Psoas muscle (tissue), 8 donors: ENCODE measurements around the gene POLR3C. TPM values are rescaled to one million over a fixed set of nuclear protein-coding genes. Genes with fewer than 3 reads are reported as not detected.
A peak's percentile ranks its signal among the peaks of the same experiment; 100 is the strongest.

Source experiments
- ATAC-seq, 4 donors: fragments of 200-7000 bp; cut with Tn5 transposase; one replicate each; pipeline ENCODE4 v1.9.1; 2020; ENCODE audit warnings: moderate library complexity in 3 of 4, mild to moderate bottlenecking in 2 of 4
- DNase-seq, 2 donors: peaks; one replicate each; pipeline ENCODE4 v3.0.0-alpha.2; 2020
- H3K27ac ChIP-seq: fragments of 200-600 bp; one replicate; pipeline ENCODE4 v1.8.0; 2022
- H3K27me3 ChIP-seq, 3 donors: fragments of 200-600 bp in 1 of 3; one replicate each; pipeline versions ENCODE4 v1.6.1 to v1.8.0; 2013 to 2022; ENCODE audit warnings: low read length in 2 of 3, mild to moderate bottlenecking in 2 of 3, moderate library complexity in 1 of 3; ENCODE audit not compliant: insufficient read depth in 3 of 3
- H3K36me3 ChIP-seq, 2 donors: fragments of 200-600 bp in 1 of 2; one replicate each; pipeline versions ENCODE4 v1.6.1 to v1.8.0; 2013 to 2022; ENCODE audit warnings: low read depth in 1 of 2, mild to moderate bottlenecking in 1 of 2, moderate library complexity in 1 of 2; ENCODE audit not compliant: insufficient read depth in 1 of 2
- H3K4me1 ChIP-seq: fragments of 200-600 bp; one replicate; pipeline ENCODE4 v1.8.0; 2022
- H3K4me3 ChIP-seq: fragments of 200-600 bp; one replicate; pipeline ENCODE4 v1.8.0; 2022; ENCODE audit warnings: mild to moderate bottlenecking
- H3K9me3 ChIP-seq: fragments of 200-600 bp; one replicate; pipeline ENCODE4 v1.8.0; 2022
- WGBS, 3 donors: extraction: QIAGEN DNeasy Blood & Tissue Kit; methylation state at CpG; one replicate each; pipeline versions ENCODE4 v1.1.6 to v1.1.7; 2013; 5-methylcytosine and 5-hydroxymethylcytosine counted together
- intact Hi-C, 2 donors: fragments of 100-400 bp; cut with DNase I; formaldehyde crosslinking; loops; one replicate each; pipeline versions ENCODE4 v1.11.0 to v1.14.2; 2022
- polyA plus RNA-seq, 3 donors: library from polyadenylated mRNA; stranded (reverse); fragments of 200-250 nt; gene quantifications; one replicate each; pipeline ENCODE4 v1.2.3, GENCODE V29; 2013
- total RNA-seq, 4 donors: library from RNA; stranded (reverse); fragmentation: NEBNext Ultra II Directional in 2 of 4; extraction: Animal tissue kit (Norgen Biotek cat#: 25700) in 2 of 4; gene quantifications; one replicate each; pipeline versions ENCODE4 v1.2.1 to v1.2.4, GENCODE V29; 2021 to 2023
- TF ChIP-seq, protein P1 (sequence below): fragments of 200-600 bp; IDR thresholded peaks from one replicate; pipeline ENCODE4 v1.8.0; 2022; ENCODE audit warnings: antibody characterized with exemption
- donor health status: healthy with polysubstance abuse.
- donor health status: DM: no; HTN: no; CAD: no; lungs with moderate emphysema.
- donor health status: Bipolar disorder and iron deficiency.
- donor health status: healthy.
- donor health status: DM: yes; HTN: yes; CAD: no.
- donor health status: DM: no; HTN: no; CAD: no.
- donor health status: DM: no; HTN: no; CAD: no.
- donor health status: DM: yes; HTN: yes; CAD: no.

The POLR3C gene
- total and polyA plus RNA-seq, 7 donors: 8.6 to 21.8 (median 16.8) TPM

GRCh38 chr1:145891587-145892485, 67.8 kb downstream of the POLR3C start:
- Histone ChIP-seq H3K9me3 (no peaks in the 10 kb centered on the region), H3K36me3 (no peaks in the 10 kb centered on the region), H3K27ac (peak overlapping the region; percentile 88), H3K27me3 (no peaks in the 10 kb centered on the region), H3K4me1 (peaks cover 32% of the 10 kb centered on the region), H3K4me3 (peak overlapping the region; percentile 51)
- intact Hi-C loops: loop anchor here (1.0 to 5.0 kb wide), 4 partner anchors 18 to 121 kb away; partner anchors contain the start of gene ITGA10 (in 2 of the 2)
- WGBS, 3 donors: 1 to 2% (median 1%) methylated on average over 6 of the region's 6 CpGs
- TF ChIP-seq, protein P1, sequence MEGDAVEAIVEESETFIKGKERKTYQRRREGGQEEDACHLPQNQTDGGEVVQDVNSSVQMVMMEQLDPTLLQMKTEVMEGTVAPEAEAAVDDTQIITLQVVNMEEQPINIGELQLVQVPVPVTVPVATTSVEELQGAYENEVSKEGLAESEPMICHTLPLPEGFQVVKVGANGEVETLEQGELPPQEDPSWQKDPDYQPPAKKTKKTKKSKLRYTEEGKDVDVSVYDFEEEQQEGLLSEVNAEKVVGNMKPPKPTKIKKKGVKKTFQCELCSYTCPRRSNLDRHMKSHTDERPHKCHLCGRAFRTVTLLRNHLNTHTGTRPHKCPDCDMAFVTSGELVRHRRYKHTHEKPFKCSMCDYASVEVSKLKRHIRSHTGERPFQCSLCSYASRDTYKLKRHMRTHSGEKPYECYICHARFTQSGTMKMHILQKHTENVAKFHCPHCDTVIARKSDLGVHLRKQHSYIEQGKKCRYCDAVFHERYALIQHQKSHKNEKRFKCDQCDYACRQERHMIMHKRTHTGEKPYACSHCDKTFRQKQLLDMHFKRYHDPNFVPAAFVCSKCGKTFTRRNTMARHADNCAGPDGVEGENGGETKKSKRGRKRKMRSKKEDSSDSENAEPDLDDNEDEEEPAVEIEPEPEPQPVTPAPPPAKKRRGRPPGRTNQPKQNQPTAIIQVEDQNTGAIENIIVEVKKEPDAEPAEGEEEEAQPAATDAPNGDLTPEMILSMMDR: peak; percentile 94
- peak; percentile 94 to 97 for DNase-seq
- peak; percentile 90 to 95 (median 92) for ATAC-seq

GRCh38 chr1:145892486-145893087, 68.6 kb downstream of the POLR3C start:
- DNase-seq (no peak), ATAC-seq (peak in 1 of 4 donors; percentile 16)
- intact Hi-C loops: loop anchor here (1.0 to 5.0 kb wide), 4 partner anchors 18 to 120 kb away; partner anchors contain the start of gene ITGA10 (in 1 of the 2)
- no peaks in the 10 kb centered on the region for H3K27me3 ChIP-seq
- peak overlapping the region; percentile 88 for H3K27ac ChIP-seq
- WGBS, 3 donors: 51 to 63% (median 58%) methylated on average over 3 of the region's 3 CpGs
- H3K4me1 ChIP-seq: peaks cover 32% of the 10 kb centered on the region
- H3K9me3 ChIP-seq: no peaks in the 10 kb centered on the region
- TF ChIP-seq, protein P1: no peak
- H3K4me3 ChIP-seq: peak overlapping the region; percentile 51
- H3K36me3 ChIP-seq: no peaks in the 10 kb centered on the region

DNA sequence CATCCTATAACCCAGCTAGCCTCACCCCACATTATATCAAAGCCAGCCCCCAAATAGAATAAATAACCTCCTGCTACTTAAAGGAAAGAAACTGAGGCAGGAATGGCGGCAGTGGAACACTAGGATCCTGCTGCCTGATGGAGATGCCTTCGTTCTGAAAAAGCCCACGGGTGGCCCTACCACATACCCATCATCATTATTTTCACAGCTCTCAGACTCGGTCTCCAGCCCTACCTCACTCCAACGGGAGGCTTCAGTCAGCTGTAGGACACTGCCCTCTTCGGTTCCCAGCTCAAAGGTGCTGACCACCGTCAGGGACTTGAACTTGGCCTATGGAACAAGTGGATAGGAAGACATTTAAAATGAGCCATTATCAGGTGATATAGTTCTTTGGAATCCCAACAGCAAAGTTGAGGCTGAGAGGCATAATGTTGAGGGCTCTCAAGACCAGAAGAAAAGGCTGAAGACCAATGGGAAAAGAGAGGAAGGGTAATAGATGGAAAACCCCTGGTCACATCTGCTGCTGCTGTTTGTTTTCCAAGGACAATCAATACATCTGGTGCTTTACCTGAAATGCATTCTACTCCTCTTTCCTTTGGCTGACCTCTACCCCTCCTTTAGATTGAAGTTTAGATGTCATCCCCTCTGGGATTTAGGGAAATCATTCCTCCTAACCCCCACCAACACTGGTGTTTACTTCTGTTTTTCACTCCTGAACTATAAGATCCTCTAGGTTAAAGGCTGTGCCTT, 69.5 kb downstream of the POLR3C start:
- TF ChIP-seq, protein P1: no peak
- Histone ChIP-seq H3K27ac (peak overlapping the region; percentile 88), H3K4me1 (peaks cover 32% of the 10 kb centered on the region), H3K9me3 (no peaks in the 10 kb centered on the region), H3K27me3 (no peaks in the 10 kb centered on the region), H3K36me3 (no peaks in the 10 kb centered on the region), H3K4me3 (no peak overlapping the region)
- 84 to 91% (median 85%) methylated on average over 7 of the region's 7 CpGs for WGBS, 3 donors
- ATAC-seq (no peak), DNase-seq (no peak)
- intact Hi-C loops: loop anchor here (1.0 to 5.0 kb wide), 4 partner anchors 17 to 119 kb away; partner anchors contain the start of gene ITGA10 (in 1 of the 2)

Other genes with a start within 250 kb of the POLR3C start
- gene GPR89A, start 216.2 kb upstream of the POLR3C start, total RNA-seq: 10 to 100 TPM in 3 of 4 donors, 1 to 10 TPM in 1; 7.6 to 12.8 (median 11.3) TPM
- gene GPR89A, start 216.2 kb upstream of the POLR3C start, polyA plus RNA-seq: 10 to 100 TPM in 2 of 3 donors, 1 to 10 TPM in 1; 8.4 to 12.0 (median 11.1) TPM
- gene PDZK1, start 116.8 kb upstream of the POLR3C start, total RNA-seq: under 1 TPM in 2 of 4 donors, not detected in 2; 0.36 to 0.52 TPM
- 1 to 10 TPM in 1 of 3 donors, under 1 TPM in 1, not detected in 1; 0.15 to 1.6 TPM for gene PDZK1, start 116.8 kb upstream of the POLR3C start, polyA plus RNA-seq
- not detected for gene CD160, start 104.7 kb upstream of the POLR3C start, total RNA-seq
- under 1 TPM in 1 of 3 donors, not detected in 2; 0.03 TPM for gene CD160, start 104.7 kb upstream of the POLR3C start, polyA plus RNA-seq
- 10 to 100 TPM; 44.5 to 81.6 (median 62.8) TPM for gene RNF115, start 105 bp upstream of the POLR3C start, total RNA-seq
- gene RNF115, start 105 bp upstream of the POLR3C start, polyA plus RNA-seq: 10 to 100 TPM in 2 of 3 donors, 1 to 10 TPM in 1; 3.2 to 52.6 (median 24.9) TPM
- gene NUDT17, start 21.4 kb downstream of the POLR3C start, total RNA-seq: 1 to 10 TPM; 1.4 to 2.9 (median 1.7) TPM
- gene NUDT17, start 21.4 kb downstream of the POLR3C start, polyA plus RNA-seq: 1 to 10 TPM; 1.6 to 2.7 (median 1.9) TPM
- gene PIAS3, start 34.9 kb downstream of the POLR3C start, total RNA-seq: 10 to 100 TPM in 3 of 4 donors, 1 to 10 TPM in 1; 9.7 to 18.2 (median 15.3) TPM
- gene PIAS3, start 34.9 kb downstream of the POLR3C start, polyA plus RNA-seq: 10 to 100 TPM; 14.4 to 26.2 (median 19.1) TPM
- 1 to 10 TPM; 2.6 to 6.0 (median 4.6) TPM for gene ANKRD35, start 61.7 kb downstream of the POLR3C start, total RNA-seq
- gene ANKRD35, start 61.7 kb downstream of the POLR3C start, polyA plus RNA-seq: 10 to 100 TPM in 1 of 3 donors, 1 to 10 TPM in 2; 3.1 to 16.5 (median 7.8) TPM
- gene ITGA10, start 85.8 kb downstream of the POLR3C start, total RNA-seq: 10 to 100 TPM in 1 of 4 donors, 1 to 10 TPM in 3; 1.0 to 18.0 (median 5.4) TPM
- 10 to 100 TPM in 1 of 3 donors, 1 to 10 TPM in 2; 1.4 to 24.8 (median 1.7) TPM for gene ITGA10, start 85.8 kb downstream of the POLR3C start, polyA plus RNA-seq
- 10 to 100 TPM; 19.3 to 36.3 (median 23.1) TPM for gene PEX11B, start 94.5 kb downstream of the POLR3C start, total RNA-seq
- 10 to 100 TPM; 22.8 to 34.8 (median 29.4) TPM for gene PEX11B, start 94.5 kb downstream of the POLR3C start, polyA plus RNA-seq
- 100 to 1,000 TPM in 3 of 4 donors, 10 to 100 TPM in 1; 82.9 to 254 (median 174) TPM for gene RBM8A, start 103.3 kb downstream of the POLR3C start, total RNA-seq
- gene RBM8A, start 103.3 kb downstream of the POLR3C start, polyA plus RNA-seq: 100 to 1,000 TPM; 193 to 527 (median 243) TPM
- 10 to 100 TPM; 14.6 to 59.7 (median 38.0) TPM for gene LIX1L, start 133.8 kb downstream of the POLR3C start, total RNA-seq
- 10 to 100 TPM; 23.5 to 36.9 (median 28.1) TPM for gene LIX1L, start 133.8 kb downstream of the POLR3C start, polyA plus RNA-seq
- gene ANKRD34A, start 140.4 kb downstream of the POLR3C start, total RNA-seq: 10 to 100 TPM in 1 of 4 donors, 1 to 10 TPM in 2, under 1 TPM in 1; 0.42 to 12.3 (median 4.9) TPM
- 10 to 100 TPM in 1 of 3 donors, 1 to 10 TPM in 2; 6.6 to 14.7 (median 7.4) TPM for gene ANKRD34A, start 140.4 kb downstream of the POLR3C start, polyA plus RNA-seq
- gene POLR3GL, start 140.5 kb downstream of the POLR3C start, total RNA-seq: 10 to 100 TPM; 30.5 to 62.5 (median 48.9) TPM
- gene POLR3GL, start 140.5 kb downstream of the POLR3C start, polyA plus RNA-seq: 100 to 1,000 TPM in 1 of 3 donors, 10 to 100 TPM in 2; 59.9 to 139 (median 98.1) TPM
- 1,000 to 10,000 TPM in 3 of 4 donors, 100 to 1,000 TPM in 1; 887 to 2,747 (median 1,374) TPM for gene TXNIP, start 172.4 kb downstream of the POLR3C start, total RNA-seq
- gene TXNIP, start 172.4 kb downstream of the POLR3C start, polyA plus RNA-seq: 1,000 to 10,000 TPM; 1,253 to 1,929 (median 1,863) TPM
- gene HJV, start 197.5 kb downstream of the POLR3C start, total RNA-seq: 100 to 1,000 TPM; 240 to 354 (median 317) TPM
- gene HJV, start 197.5 kb downstream of the POLR3C start, polyA plus RNA-seq: 100 to 1,000 TPM in 2 of 3 donors, 10 to 100 TPM in 1; 38.1 to 314 (median 168) TPM